ENCODE data around the gene ABCA12. TPM values are rescaled to one million over a fixed set of nuclear protein-coding genes. Genes with fewer than 3 reads are reported as not detected.

Gene ABCA12
- total RNA-seq, 1 donor from 2014 or later, result 0.12 TPM

DNA sequence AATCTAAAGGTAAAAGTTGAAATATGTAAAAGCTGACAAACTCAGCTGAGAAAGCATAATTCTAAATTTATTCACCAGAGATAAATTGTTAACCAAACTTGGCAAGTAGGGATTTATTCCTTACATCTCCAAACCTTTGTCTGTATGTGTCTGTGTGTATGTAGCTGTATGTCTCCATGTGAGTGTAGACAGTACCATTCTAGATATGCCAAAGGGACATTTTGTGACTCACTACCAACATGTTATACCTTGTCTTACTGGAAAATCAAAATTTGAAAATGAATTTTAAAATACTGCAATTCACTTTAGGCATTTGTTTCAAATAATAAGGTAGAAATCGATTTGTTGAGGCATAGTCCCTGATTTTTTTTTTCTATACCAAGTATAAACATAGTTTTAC, 102.1 kb downstream of the ABCA12 start:
- Mint-ChIP-seq H3K9me3 (no peaks in the 10 kb centered on the region), H3K27ac (ENCODE audit: unreplicated experiment) (no peak overlapping the region), H3K27me3 (ENCODE audit: low read depth) (no peaks in the 10 kb centered on the region), H3K36me3 (ENCODE audit: low read depth) (no peaks in the 10 kb centered on the region), H3K4me3 (no peak overlapping the region), H3K4me1 (no peaks in the 10 kb centered on the region)
- DNase-seq (ENCODE audit: low read depth, low spot score), result no peak
- TF ChIP-seq, protein P1, sequence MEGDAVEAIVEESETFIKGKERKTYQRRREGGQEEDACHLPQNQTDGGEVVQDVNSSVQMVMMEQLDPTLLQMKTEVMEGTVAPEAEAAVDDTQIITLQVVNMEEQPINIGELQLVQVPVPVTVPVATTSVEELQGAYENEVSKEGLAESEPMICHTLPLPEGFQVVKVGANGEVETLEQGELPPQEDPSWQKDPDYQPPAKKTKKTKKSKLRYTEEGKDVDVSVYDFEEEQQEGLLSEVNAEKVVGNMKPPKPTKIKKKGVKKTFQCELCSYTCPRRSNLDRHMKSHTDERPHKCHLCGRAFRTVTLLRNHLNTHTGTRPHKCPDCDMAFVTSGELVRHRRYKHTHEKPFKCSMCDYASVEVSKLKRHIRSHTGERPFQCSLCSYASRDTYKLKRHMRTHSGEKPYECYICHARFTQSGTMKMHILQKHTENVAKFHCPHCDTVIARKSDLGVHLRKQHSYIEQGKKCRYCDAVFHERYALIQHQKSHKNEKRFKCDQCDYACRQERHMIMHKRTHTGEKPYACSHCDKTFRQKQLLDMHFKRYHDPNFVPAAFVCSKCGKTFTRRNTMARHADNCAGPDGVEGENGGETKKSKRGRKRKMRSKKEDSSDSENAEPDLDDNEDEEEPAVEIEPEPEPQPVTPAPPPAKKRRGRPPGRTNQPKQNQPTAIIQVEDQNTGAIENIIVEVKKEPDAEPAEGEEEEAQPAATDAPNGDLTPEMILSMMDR (conservative IDR thresholded peaks at IDR 0.05), result no peak

DNA sequence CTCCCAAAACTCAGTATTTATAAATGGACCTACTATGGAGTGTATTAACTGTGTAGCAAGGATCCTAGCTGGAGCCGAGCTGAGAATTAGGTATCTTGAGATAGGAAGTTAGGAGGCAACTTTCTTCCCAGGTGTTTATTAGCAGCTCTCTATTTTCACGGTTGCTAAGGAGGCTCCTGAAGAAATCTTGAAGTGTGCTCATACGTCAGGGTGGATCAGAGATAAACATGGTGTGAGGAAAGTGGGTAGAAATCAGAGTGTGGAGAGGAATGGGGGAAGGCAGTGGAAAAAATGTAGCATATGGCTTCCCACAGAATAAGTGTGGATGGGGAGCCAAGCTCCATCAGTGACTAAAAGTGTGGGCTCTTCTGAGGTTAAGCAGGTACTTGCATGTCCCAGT, 104.3 kb downstream of the ABCA12 start:
- Mint-ChIP-seq H3K36me3 (ENCODE audit: low read depth) (no peaks in the 10 kb centered on the region), H3K27ac (ENCODE audit: unreplicated experiment) (no peak overlapping the region)

DNA sequence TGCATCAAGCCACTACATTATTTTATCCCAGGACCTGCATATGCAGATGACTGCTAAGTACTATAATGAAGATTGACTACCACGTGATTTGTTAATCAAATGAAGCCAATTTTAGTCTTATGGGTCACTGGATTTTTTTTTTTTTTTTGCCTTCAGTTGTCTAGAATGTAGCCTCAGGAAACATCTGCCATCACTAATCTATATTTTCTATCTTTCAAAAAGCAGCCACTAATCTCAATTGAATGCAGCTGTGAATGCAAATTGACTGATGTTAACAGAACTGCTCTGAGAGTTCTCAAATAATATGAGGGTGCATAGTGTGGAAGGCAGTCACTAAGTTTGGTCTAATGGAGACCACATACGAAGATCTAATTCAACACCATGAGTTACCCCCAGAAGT, 106.3 kb downstream of the ABCA12 start:
- DNase-seq (ENCODE audit: low read depth, low spot score), result no peak
- Mint-ChIP-seq H3K4me3 (no peak overlapping the region), H3K36me3 (ENCODE audit: low read depth) (no peaks in the 10 kb centered on the region), H3K27me3 (ENCODE audit: low read depth) (no peaks in the 10 kb centered on the region), H3K4me1 (no peaks in the 10 kb centered on the region), H3K27ac (ENCODE audit: unreplicated experiment) (no peak overlapping the region), H3K9me3 (peaks cover 2% of the 10 kb centered on the region)
- TF ChIP-seq, protein P1 (conservative IDR thresholded peaks at IDR 0.05), result no peak

More for the DNA sequence above, 104.3 kb downstream of the ABCA12 start:
- Mint-ChIP-seq H3K4me3 (no peak overlapping the region), H3K9me3 (peaks cover 2% of the 10 kb centered on the region), H3K27me3 (ENCODE audit: low read depth) (no peaks in the 10 kb centered on the region), H3K4me1 (no peaks in the 10 kb centered on the region)
- no peak for DNase-seq (ENCODE audit: low read depth, low spot score)
- TF ChIP-seq, protein P1 (conservative IDR thresholded peaks at IDR 0.05), result no peak

DNA sequence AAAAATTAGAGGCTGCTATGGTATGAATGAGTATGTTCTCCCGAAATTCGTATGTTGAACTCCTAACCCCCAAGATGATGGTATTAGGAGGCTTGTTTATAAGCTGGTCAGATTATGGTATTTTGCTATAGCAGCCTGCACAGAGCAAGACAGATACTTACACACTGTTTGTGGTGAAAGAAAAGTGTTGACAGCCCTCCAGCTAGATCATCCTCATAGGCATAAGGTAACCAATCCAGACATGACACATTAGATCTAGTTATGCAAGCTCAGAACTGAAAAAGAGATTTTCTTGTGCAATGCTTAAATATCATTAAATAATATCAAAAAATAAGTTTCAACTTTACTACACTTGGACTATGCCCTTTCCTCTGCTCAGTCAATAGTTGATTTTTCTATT, 107.1 kb downstream of the ABCA12 start:
- no peaks in the 10 kb centered on the region for H3K27me3 Mint-ChIP-seq (ENCODE audit: low read depth)
- peaks cover 2% of the 10 kb centered on the region for H3K9me3 Mint-ChIP-seq
- no peak overlapping the region for H3K27ac Mint-ChIP-seq (ENCODE audit: unreplicated experiment)
- no peaks in the 10 kb centered on the region for H3K36me3 Mint-ChIP-seq (ENCODE audit: low read depth)
- DNase-seq (ENCODE audit: low read depth, low spot score), result no peak
- no peaks in the 10 kb centered on the region for H3K4me1 Mint-ChIP-seq
- TF ChIP-seq, protein P1 (conservative IDR thresholded peaks at IDR 0.05), result no peak
- H3K4me3 Mint-ChIP-seq, result no peak overlapping the region

DNA sequence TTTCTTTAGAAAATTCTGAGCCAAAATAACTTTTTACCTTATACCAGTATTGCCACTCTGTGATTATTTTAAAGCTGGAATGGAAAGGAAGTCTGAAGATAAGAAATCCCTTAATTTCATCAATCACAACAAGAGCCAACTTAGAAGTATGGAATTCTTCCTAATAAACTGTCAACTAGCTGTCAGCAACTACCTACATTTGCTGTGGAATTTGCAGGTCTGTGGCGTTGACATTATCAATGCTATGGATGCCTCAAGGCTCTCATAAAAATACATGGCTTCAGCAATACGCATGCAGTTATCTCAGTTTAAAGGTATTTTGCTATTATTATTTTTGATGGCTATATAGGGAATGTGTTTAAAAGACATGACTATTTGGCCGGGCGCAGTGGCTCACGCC, 108.5 kb downstream of the ABCA12 start:
- Mint-ChIP-seq H3K27ac (ENCODE audit: unreplicated experiment) (no peak overlapping the region), H3K4me3 (no peak overlapping the region), H3K4me1 (no peaks in the 10 kb centered on the region), H3K9me3 (peaks cover 2% of the 10 kb centered on the region), H3K36me3 (ENCODE audit: low read depth) (no peaks in the 10 kb centered on the region), H3K27me3 (ENCODE audit: low read depth) (no peaks in the 10 kb centered on the region)
- no peak for DNase-seq (ENCODE audit: low read depth, low spot score)
- TF ChIP-seq, protein P1 (conservative IDR thresholded peaks at IDR 0.05), result no peak

DNA sequence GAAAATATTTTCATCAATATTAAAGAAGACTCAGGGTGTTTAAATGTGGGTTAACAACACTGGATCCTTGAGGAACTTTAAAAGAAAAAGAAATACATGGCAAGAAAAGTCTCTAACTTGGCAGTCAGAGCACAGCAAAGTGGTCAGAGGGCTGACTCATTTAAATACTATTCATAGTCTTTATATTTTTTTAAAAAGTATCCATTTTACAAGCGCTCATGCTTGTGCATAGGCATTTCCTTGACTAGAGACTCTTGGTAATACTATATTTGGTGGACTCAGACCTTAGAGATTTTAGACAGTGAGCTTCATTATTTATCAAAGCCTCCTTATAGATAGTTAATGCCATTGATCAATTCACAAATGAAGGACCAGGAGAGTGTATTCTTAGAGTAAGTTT, 110.2 kb downstream of the ABCA12 start:
- Mint-ChIP-seq H3K27me3 (ENCODE audit: low read depth) (no peaks in the 10 kb centered on the region), H3K9me3 (peaks cover 2% of the 10 kb centered on the region), H3K27ac (ENCODE audit: unreplicated experiment) (no peak overlapping the region), H3K4me3 (no peak overlapping the region), H3K4me1 (no peaks in the 10 kb centered on the region), H3K36me3 (ENCODE audit: low read depth) (no peaks in the 10 kb centered on the region)
- TF ChIP-seq, protein P1 (conservative IDR thresholded peaks at IDR 0.05), result no peak
- DNase-seq (ENCODE audit: low read depth, low spot score), result no peak
